A673 (cell line): ENCODE data around the gene RNF6. TPM values are rescaled to one million over a fixed set of nuclear protein-coding genes. Genes with fewer than 3 reads are reported as not detected.

Experiments
- BruUV-seq: library from RNA; stranded (reverse); fragments of 400-500 nt; replicated peaks from 2 replicates; lab custom pipeline; 2021; lab: Mats Ljungman, UMichigan
- CTCF ChIA-PET: fragments of 300-600 bp; sonication (Branson Sonifier 250); formaldehyde crosslinking; loops from one replicate; lab custom pipeline; 2022; ENCODE audit warnings: antibody characterized with exemption; lab: Charles Lee
- POLR2A ChIA-PET: fragments of 300-600 bp; sonication (Branson Sonifier 250); formaldehyde crosslinking; loops from one replicate; lab custom pipeline; 2022; ENCODE audit warnings: antibody characterized with exemption; ENCODE audit not compliant: low non-redundant PET; lab: Charles Lee
- DNase-seq: peaks from one replicate; pipeline ENCODE4 v3.0.0-alpha.2; 2015; ENCODE audit warnings: low spot score
- H3K27ac ChIP-seq: fragments of 200-600 bp; sonication (generic); 2 replicates; pipeline ENCODE4 v1.5.1; 2016; ENCODE audit warnings: mixed run types, low read depth, mild to moderate bottlenecking, mixed read lengths, antibody characterized with exemption, low read length; ENCODE audit not compliant: poor library complexity, severe bottlenecking
- H3K27me3 ChIP-seq: fragments of 200-600 bp; sonication (generic); replicated peaks from 2 replicates; pipeline ENCODE4 v1.6.1; 2017; ENCODE audit warnings: mixed run types, low read depth, mild to moderate bottlenecking, mixed read lengths, antibody characterized with exemption, low read length; ENCODE audit not compliant: insufficient read depth, poor library complexity
- H3K36me3 ChIP-seq: fragments of 200-600 bp; sonication (generic); 2 replicates; pipeline ENCODE4 v1.6.1; 2016; ENCODE audit warnings: mixed run types, mild to moderate bottlenecking, mixed read lengths, antibody characterized with exemption, low read length; ENCODE audit not compliant: insufficient read depth, poor library complexity, severe bottlenecking
- H3K4me1 ChIP-seq: fragments of 200-600 bp; sonication (generic); 2 replicates; pipeline ENCODE4 v1.6.1; 2017; ENCODE audit warnings: mixed run types, mild to moderate bottlenecking, mixed read lengths, antibody characterized with exemption, low read length; ENCODE audit not compliant: insufficient read depth, poor library complexity, severe bottlenecking
- H3K4me3 ChIP-seq: fragments of 200-600 bp; sonication (generic); 2 replicates; pipeline ENCODE4 v1.5.1; 2016; ENCODE audit warnings: low read depth, mixed run types, mild to moderate bottlenecking, mixed read lengths, low read length; ENCODE audit not compliant: poor library complexity, severe bottlenecking
- H3K9me3 ChIP-seq: fragments of 200-600 bp; sonication (generic); 2 replicates; pipeline ENCODE4 v1.6.1; 2016; ENCODE audit warnings: mixed run types, low read depth, mild to moderate bottlenecking, mixed read lengths, antibody characterized with exemption, low read length; ENCODE audit not compliant: poor library complexity, severe bottlenecking
- CTCF ChIP-seq: fragments of 300-800, 200-600 bp; sonication (generic); conservative IDR thresholded peaks from 2 replicates; pipeline ENCODE4 v1.5.1; 2017; ENCODE audit warnings: low read depth, mild to moderate bottlenecking, antibody characterized with exemption, low read length, moderate library complexity, mixed read lengths
- EZH2 ChIP-seq: fragments of 200-600 bp; sonication (generic); IDR thresholded peaks from 2 replicates; pipeline ENCODE4 v1.6.1; 2017; ENCODE audit warnings: borderline replicate concordance, low read depth, mild to moderate bottlenecking, mixed read lengths, antibody characterized with exemption, low read length; ENCODE audit not compliant: poor library complexity, severe bottlenecking
- intact Hi-C: fragments of 100-400 bp; cut with micrococcal nuclease; formaldehyde crosslinking; loops from one replicate; pipeline ENCODE4 v1.10.0; 2022; ENCODE audit not compliant: unreplicated experiment
- total RNA-seq: library from RNA; stranded (reverse); gene quantifications from 2 replicates; pipeline ENCODE4 v1.2.3, GENCODE V29; 2021

Gene RNF6
- total RNA-seq, 1 experiment from 2014 or later: 42.2 TPM

- no TSS peak for BruUV-seq
- POLR2A ChIA-PET: no interaction called here
- intact Hi-C loops: no loop called here
These were observed 24.0 kb upstream of the RNF6 start for GRCh38 chr13:26246154-26246553.

GRCh38 chr13:26236296-26236695, 14.2 kb upstream of the RNF6 start:
- H3K9me3 ChIP-seq: no peaks in the 10 kb centered on the region
- CTCF ChIA-PET: no interaction called here

More at GRCh38 chr13:26246154-26246553, 24.0 kb upstream of the RNF6 start:
- H3K27ac ChIP-seq: no peak overlapping the region
- H3K36me3 ChIP-seq: no peaks in the 10 kb centered on the region
- H3K27me3 ChIP-seq: peaks cover 5% of the 10 kb centered on the region
- DNase-seq: no peak
- no peaks in the 10 kb centered on the region for H3K4me1 ChIP-seq
- no peak for TF ChIP-seq EZH2
- no peak for TF ChIP-seq CTCF
- H3K9me3 ChIP-seq: peaks cover 9% of the 10 kb centered on the region
- no peak overlapping the region for H3K4me3 ChIP-seq
- CTCF ChIA-PET: no interaction called here

GRCh38 chr13:26230703-26231102, 8.6 kb upstream of the RNF6 start:
- H3K27ac ChIP-seq: no peak overlapping the region
- CTCF ChIA-PET: no interaction called here
- POLR2A ChIA-PET: no interaction called here
- H3K4me1 ChIP-seq: no peaks in the 10 kb centered on the region
- no peaks in the 10 kb centered on the region for H3K36me3 ChIP-seq
- BruUV-seq: no TSS peak
- TF ChIP-seq EZH2 (no peak), CTCF (no peak)
- no peaks in the 10 kb centered on the region for H3K27me3 ChIP-seq
- no peaks in the 10 kb centered on the region for H3K9me3 ChIP-seq
- no peak overlapping the region for H3K4me3 ChIP-seq
- intact Hi-C loops: no loop called here
- DNase-seq: no peak

More at GRCh38 chr13:26236296-26236695, 14.2 kb upstream of the RNF6 start:
- H3K36me3 ChIP-seq: no peaks in the 10 kb centered on the region
- POLR2A ChIA-PET: no interaction called here
- no peaks in the 10 kb centered on the region for H3K4me1 ChIP-seq
- H3K4me3 ChIP-seq: no peak overlapping the region
- H3K27me3 ChIP-seq: no peaks in the 10 kb centered on the region
- no peak overlapping the region for H3K27ac ChIP-seq
- no TSS peak for BruUV-seq
- DNase-seq: no peak
- TF ChIP-seq EZH2: no peak
- TF ChIP-seq CTCF: no peak
- intact Hi-C loops: no loop called here
